ENCODE results near the gene SMAD7.

The SMAD7 gene, protein sequence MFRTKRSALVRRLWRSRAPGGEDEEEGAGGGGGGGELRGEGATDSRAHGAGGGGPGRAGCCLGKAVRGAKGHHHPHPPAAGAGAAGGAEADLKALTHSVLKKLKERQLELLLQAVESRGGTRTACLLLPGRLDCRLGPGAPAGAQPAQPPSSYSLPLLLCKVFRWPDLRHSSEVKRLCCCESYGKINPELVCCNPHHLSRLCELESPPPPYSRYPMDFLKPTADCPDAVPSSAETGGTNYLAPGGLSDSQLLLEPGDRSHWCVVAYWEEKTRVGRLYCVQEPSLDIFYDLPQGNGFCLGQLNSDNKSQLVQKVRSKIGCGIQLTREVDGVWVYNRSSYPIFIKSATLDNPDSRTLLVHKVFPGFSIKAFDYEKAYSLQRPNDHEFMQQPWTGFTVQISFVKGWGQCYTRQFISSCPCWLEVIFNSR

DNA sequence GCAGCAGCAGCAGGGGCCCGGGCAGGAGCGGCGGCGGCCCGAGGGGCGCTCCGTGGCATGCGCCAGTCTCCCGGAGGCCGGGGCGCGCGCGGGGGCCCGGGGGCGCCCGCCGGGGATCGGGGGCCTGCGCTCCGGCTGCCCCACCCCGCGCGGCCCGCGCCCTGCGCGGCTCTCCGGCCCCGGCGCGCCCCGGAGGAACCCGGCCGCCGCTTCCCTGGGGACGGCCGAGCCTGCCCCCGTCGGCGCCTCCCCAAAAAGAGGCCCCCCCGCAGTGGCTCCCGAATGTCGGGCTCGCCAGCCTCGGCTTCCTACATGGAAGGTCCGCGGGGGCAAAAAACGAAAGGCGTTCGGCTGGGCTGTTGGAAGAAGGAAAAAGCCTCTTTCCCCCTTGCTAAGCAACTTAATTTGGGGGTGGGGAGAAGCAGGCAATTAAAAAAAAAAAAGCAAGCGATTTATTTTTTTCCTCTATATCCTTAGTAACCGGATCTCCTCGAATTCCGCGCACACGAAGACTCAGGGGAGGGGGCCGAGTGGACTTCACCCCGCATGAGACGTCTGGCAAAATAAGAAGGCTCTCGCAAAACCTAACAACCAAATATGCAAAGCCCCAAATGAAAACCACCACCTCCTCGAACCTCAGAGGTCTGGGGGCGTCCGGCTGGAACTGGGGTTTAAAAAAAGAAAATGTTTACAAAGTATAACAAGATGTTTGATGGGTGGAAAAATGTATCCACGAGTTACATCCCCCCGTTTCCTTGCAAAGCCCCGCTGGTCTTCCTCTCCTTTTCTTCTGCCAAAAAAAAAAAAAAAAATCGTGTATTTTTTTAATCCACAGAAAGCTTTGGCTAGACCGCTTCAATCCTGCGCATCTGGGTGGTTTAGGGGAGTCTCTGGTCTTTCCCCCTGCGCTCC, at the start of gene SMAD7:
SMAD7 (minus strand) TSS at position 430 of the 912 bp plus-strand sequence. CDS start 541 bp downstream, outside the sequence.
- no peak for DNase-seq

DNA sequence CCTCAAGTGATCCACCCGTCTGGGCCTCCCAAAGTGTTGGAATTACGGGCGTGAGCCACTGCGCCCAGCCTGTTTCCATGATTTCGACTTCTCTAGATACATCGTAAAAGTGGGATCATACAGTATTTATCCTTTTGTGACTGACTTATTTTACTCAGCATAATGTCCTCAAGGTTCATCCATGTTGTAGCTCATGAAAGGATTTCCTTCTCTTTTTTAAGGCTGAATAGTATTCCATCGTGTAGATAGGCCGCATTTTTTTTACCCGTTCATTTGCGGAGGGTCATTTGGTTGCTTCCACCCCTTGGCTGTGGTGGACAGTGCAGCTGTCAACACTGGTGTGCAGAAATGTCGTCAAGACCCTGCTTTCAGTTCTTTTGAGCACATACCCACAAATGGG, 48.8 kb upstream of the SMAD7 start:
- DNase-seq, result no peak

DNA sequence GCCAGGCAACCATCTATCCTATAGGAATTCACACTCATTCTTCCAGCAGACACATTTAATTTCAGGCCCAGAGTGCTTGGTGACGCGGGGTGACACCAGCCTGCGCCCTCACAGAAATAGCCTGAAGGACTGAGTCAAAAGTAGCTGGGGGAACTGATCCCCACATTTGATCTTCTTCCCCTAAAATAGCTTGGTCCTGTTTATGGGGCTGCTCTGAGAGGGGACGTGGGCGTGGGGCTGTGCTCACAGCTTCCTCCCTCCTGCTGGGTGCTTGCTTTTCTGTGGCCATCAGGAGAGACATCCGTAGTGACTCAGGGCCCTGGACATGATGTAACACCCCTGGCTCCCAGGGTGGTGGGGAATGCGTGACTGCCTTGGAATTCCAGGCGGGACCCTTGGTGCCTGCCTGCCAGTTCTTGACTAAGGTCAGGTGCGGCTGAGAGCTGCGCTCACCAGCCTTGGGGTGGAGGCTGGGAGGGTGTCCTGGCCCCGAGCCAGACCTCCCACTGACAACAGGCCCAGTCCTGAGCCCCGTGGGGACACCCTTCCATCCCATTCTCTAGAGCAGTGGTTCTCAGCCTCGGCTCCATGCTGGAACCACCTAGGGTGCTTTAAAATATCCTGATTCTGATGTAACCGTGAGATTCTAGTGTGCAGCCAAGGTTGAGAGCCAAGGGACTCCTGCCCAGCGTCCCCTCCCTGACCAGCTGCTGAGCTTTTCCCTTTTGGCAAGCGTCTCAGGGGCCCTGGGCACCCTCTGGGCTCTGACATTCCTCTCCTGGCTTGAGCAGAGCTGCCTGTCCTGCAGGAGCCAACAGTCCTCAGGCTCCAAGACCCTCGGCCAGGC, 47.4 kb upstream of the SMAD7 start:
- DNase-seq, result no peak

DNA sequence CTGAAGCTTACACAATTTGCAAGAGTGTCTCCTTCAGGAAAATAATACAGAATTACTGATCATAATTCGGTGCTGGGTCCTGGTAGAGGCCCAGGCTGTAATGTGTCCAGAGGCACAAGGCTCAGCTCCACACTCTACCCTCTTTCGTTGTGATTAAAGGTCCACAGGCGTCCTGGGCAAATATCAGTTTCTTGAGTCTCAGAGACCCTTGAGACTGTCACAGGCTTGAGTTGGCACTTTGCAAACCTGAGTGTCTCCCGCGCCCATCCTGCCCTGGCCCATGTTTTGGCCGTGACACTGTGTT, 46.9 kb upstream of the SMAD7 start:
- no peak for DNase-seq

DNA sequence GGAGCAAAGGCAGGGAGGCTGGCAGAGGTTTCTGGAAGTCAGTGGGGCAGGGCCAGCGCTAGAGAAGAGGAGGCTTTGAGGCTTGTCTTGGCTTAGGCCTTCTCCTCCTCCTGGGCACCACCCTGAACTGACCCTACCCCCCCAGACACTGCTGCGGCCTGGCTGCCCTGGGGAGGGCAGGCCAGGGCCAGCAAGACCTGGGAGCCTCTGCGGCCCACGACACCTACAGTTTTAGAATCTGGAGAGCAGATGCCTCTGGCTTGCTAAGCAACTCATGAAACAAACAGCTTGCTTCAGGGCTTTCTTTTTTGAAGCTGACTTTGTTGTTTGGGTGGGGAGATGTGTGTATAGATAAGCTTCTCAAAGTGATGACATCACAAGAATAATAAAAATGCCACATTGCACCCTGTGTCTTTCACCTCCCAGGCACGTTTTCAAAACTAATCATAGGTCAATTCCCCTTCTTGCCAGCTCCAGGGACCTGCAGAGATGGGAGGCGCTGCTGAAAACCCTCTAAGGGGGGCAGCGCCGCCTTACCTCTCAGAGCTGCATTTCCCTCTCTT, 46.2 kb upstream of the SMAD7 start:
- no peak for DNase-seq

DNA sequence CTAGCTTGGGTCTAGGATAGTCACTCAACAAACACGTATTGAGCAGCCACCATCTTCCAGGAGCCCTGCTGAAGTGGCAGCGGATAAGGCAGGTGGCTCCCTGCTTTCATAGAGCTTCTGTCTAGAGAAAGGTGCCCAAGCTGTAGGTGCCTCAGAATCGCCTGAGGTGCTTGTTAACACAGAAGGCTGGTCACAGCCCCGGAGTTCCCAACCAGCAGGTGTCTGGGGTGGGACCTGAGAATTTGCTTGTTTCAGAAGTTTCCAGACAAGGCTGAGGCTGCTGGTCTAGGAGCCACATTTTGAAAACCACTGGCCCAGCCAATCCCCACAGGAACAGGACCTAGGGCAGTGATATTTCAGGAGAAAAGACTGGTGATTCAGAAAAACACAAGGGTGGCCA, 45.3 kb upstream of the SMAD7 start:
- DNase-seq, result no peak

DNA sequence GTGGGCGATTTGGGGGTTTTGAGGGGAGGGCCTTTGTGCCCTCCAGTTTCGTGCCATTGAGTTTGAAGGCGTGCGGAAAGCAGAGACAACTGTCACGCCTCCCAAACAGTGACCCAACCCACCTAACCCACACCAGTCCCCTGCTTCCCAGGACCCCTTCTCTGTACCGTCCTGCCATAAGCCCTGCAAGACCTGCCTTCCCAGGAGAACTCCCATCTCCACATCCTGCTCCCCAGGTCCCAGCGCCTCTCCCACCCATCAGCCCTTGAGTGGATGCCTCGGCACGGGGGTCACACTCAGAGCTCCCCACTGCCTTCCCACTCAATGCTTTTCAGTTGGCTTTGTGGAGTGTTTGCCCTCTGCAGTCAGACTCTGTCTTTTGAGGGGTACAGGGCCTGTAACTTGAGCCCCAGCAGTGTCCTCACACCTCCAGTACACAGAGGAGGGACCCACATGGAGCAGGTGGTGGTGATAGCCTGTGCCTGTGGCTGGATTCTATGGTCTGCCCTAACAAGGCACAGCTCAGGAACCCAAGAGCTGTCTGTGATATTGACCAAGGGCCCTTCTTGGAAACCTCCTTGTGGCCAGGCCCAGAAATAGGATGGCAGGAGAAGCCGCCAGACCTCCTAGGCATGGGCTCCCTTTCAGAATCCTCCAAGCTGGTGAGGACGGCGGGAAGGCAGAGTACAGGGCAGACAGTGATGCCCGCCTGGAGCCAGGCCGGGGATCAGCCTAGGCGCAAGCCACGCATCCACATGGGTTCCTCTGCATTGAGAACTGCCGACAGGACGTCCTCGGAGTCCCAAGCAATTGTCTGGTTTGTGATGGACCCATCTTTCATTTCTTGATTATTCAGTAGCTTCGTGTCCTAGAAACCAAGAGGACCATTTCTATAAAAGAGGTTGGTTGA, 44.4 kb upstream of the SMAD7 start:
- DNase-seq, result no peak

DNA sequence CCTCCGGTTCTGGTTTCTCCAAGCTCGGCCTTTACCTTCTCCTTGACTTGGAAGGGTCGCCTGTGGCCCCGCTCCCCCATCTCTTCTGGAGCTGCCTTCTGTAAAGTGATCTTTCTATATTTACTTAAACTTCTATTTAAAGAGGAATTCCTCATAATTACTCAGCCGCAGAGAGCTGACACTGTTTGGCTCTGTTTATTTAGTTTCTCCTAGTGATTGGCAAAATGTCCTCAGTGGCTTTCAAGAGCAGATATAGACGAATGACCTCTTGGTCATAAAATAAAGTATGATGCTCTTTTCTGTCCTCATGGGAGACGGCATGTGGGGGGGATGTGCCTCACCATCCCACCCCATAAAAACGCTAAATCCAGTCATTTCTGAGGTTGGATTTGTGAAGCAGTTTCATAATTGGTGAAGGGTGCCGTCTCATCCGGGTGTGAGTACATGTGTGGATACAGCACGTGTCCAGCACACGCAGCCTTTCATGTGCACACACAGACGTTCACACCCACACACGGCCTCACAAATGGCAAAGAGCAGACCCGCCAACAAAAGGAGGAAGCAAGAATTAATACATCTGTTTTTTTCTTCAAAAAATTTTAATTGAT, 43.4 kb upstream of the SMAD7 start:
- no peak for DNase-seq

DNA sequence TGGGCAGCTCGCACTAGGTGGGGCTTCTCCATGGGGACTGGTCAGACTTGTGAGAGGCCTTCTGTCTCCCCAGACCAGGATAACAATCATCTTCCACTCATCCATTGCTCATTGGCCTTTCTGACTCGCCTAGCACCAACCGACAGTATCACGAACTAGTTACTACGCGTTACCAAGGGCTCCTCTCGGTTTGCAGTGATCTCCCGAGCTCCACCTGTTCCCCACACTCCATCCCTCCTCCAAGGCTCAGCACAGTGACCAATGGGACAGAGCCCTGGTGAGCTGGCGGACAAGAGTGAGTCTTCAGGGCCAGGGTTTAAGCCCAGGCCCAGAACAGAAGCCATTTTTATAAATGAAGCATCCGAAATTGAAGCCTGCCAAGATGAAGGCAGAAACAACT, 42.8 kb upstream of the SMAD7 start:
- DNase-seq, result no peak

DNA sequence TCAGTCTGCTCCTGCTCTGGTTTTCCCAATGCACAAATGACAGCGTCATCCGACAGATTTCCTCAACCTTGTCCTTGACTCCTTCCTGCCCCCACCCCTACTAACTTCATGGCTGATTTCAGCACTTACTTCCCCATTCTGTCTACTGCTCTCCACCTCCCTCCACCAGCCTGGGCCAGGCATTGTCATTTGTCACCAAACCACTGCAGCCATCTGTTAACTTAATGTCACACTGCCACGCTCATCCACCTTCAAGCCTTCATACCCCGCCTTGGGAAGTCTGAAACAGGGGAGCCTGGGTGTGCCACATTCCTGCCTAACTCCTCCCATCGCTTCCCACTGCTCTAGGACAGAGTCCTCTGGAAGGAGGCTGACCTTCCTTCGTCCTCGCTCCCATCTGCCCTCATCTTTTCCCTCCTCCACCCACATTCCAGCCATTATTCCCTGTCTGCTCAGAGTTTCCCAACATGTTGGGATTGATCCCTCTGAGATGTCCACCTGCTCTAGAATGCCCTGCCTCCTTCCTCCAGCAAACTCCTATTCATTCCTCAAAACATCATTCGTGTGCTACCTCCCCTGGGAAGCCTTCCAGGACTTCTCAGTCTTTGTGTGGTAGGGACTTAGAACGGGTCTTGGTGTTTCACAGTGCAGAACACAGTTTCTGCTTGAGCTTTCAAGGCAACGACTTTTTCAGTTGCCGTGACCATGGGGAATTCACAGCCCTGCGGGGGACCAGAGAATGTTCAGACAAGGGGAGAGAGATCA, 42.2 kb upstream of the SMAD7 start:
- no peak for DNase-seq

DNA sequence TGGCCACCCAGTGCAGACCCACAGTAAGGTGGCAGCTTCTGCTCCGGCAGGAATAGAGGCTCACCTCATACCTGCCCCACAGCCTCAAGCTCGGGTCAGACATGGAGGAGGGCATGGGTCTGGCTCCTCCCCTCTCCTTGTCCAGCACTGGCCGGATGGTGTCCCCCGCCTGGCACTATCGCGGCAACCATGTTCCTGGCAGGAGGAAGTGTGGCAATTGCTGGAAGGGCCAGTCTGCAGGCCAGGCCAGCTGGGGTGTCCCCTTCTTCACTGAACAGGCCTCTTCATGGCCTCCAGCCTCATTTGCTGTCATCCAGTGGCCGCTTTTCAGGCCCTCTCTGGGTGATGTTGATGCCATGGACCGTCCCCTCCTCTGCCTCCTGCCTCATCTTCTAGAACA, 41.4 kb upstream of the SMAD7 start:
- no peak for DNase-seq

DNA sequence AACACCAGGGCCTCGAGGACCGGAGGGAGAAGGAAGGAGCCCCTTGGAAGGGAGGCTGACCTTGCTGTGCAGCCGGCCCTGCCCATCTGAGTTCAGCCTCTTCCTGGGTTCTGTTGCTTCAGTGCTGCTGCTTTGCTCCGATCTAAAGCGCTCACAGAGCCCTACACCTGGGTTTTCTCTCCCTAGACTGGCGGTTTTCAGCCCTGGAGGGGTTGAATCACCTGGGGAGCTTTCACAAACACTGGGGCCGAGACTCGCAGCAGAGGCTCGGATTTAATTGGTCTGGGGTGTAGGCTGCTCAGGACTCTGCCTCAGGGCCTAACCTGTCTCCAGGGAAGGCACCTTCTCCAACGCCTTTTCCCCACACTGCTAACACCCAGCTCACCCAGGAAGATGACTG, 40.9 kb upstream of the SMAD7 start:
- DNase-seq, result no peak

DNA sequence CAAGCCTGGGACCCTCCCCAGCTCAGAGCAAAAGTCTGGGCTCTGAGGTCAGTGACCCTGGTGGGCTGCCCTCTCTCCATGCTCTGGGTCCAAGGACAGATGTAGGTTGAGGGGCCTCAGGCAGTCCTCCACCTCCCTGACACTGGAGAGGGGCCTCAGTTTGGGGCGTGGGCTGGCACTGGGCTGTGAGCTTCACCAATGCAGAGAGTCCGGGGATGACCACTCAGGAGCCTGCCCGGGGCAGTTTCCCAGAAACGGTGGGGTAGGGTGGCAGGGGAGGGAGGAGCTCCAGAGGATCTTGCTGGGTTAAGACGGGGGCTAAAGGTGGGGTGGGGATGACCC, 40.5 kb upstream of the SMAD7 start:
- no peak for DNase-seq

DNA sequence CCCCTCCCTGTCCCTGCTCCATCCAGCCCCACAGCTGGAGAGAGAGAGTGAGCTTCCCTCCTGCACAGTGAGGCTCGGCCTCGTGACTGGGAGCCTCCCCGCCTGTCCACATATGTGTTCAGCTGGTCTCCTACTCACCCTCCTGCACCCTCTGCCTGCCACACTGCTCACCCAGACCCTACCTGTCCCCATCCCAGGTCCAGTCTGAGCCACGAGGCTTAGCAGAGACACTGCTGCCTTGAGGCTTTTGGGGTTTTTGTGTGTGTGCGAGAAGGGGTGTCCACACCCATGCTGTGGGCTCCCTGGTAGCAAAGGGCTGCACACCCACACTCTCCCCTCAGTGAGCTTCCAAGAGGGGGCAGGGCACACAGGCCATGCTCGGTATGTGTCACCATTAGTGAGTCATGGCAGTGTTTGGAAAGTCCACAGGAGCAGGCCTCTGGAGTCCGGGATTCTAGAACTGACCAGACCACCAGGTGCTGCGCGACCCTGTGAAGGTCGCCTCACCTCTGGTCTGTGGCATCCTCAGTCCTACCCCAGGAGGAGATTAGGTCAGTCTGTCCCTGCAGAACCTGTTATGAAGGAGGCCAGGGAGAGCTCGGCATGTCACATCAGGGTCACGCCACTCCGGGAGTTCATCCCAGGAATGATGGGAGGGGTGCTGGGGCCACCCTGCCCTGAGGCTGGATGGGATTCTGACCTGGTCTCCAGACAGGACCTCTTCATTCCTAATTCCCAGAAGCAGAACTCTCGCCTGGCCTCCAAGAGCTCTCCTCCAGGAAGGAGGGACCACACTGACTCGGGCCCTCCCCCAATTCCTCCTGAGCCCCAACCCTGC, 39.9 kb upstream of the SMAD7 start:
- no peak for DNase-seq

DNA sequence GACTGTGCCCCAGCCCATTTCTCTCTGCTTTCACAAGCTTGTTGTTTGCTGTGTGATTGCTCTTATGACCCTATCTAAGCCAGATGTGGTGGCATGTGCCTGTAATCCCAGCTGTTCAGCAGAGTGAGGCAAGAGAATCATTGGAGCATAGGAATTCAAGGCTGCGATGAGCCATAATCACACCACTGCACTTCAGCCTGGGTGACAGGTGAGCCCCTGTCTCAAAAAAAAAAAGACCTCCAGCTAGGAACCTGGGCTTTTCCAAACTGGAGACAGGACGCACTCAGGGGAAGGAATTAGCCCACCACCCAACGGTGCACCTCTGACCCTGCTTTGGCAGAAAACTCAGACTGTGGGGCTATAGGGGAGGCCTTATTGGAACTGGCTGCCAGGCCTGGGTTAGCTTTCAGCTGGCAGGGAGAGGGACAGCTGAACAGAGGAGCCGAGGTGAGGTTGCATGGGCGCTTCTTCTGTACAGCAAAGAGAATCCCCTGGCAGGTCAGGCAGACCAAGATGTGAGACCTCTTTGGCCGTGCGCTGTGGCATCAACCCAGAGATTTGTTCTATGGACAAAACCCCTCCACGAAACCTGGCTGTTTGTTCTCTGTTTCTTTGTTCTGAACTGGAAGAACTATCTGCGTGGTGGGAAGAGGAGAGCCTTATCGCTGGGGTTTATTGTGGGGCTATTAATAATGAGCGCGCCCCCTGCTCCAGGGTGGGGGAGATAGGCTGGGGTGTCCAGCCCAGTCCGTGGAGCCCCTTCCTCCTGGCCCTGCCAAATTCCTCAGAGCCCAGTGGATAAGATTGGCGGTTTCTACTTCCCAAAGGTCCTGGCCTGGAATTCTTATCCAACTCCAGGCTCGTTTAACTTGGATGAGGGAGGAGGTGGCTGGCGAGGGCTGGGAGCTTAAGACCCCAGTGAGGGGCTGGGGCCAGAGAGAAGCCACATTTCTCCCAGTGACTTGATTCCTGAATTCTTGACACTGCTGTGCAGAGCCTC, 38.8 kb upstream of the SMAD7 start:
- no peak for DNase-seq

DNA sequence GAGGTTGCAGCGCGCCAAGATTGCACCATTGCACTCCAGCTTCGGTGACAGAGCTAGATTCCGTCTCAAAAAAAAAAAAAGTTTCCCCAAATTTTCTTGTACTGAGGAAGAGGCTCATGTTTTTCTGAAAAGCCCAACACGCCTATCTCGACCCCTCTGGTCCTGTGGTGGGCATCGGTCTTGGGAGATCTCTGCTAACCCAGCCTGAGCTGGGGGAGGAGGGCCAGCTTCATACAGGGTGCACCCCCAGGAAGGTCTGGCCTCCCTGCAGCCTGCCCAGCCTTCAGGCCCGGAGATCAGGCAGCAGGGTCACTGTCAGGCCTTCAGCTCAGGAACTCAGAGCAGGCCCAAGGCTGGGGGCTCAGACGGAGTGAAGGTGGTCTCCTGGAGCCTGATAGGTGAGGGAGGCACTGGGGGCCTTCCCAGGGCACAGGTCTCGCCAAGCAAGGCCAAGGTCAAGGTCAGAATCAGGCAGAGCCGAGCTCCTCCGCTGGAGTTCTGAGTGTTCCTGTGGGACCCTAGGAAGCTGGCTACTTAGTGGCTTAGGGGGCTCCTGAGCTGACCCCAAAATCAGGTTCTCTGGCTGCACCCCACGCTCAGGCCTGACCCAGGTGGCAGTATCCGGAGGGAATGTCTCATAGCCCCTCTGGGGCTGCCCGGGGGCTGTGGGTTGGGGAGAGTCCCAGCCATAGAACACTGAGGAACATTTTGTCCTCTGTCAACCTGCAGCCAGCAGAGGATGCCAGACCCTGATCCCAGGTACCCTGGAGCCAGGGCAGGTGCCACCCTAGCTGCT, 37.9 kb upstream of the SMAD7 start:
- DNase-seq, result no peak

DNA sequence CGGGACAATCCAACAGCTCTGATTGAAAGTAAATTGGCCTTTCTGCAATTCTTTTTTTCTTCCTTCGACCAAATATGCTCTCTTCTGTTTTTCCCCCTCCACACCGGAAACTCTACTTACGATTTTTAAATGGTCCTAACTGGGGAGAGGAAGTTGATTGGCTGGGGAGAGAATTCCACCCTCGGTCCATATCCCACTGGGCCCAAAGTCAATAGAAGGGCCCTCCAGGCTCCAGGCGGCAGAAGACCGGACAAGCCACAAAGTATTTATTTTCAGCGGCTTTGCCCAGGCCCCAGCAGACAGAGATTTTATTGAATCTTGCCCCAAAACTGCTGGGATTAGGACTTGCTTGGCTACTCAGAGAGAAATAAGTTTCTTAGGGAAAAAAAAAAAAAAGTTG, 37.1 kb upstream of the SMAD7 start:
- no peak for DNase-seq
